SJCRH30 (cell line): Measurements from ENCODE around the gene MFSD12. TPM values are rescaled to one million over a fixed set of nuclear protein-coding genes. Genes with fewer than 3 reads are reported as not detected.

ENCODE experiments used
- DNase-seq, 2 experiments: peaks; one replicate each; pipeline ENCODE4 v3.0.0-alpha.2; 2015 to 2020
- H3K27ac ChIP-seq: fragments of 250-450 bp; sonication (Bioruptor Pico); 2 replicates; pipeline ENCODE4 v1.5.1; 2020; ENCODE audit warnings: mild to moderate bottlenecking, moderate library complexity
- H3K27me3 ChIP-seq: fragments of 250-450 bp; sonication (Bioruptor Pico); 2 replicates; pipeline ENCODE4 v1.5.1; 2020; ENCODE audit warnings: mild to moderate bottlenecking, moderate library complexity
- H3K36me3 ChIP-seq: fragments of 250-450 bp; sonication (Bioruptor Pico); 2 replicates; pipeline ENCODE4 v1.5.1; 2020; ENCODE audit warnings: mild to moderate bottlenecking, moderate library complexity
- H3K4me1 ChIP-seq: fragments of 250-450 bp; sonication (Bioruptor Pico); 2 replicates; pipeline ENCODE4 v1.5.1; 2020; ENCODE audit warnings: mild to moderate bottlenecking, moderate library complexity
- H3K4me3 ChIP-seq: fragments of 250-450 bp; sonication (Bioruptor Pico); 2 replicates; pipeline ENCODE4 v1.5.1; 2020; ENCODE audit warnings: mild to moderate bottlenecking, moderate library complexity
- H3K9me3 ChIP-seq: fragments of 250-450 bp; sonication (Bioruptor Pico); replicated peaks from 2 replicates; pipeline ENCODE4 v1.5.1; 2020; ENCODE audit warnings: mild to moderate bottlenecking, moderate library complexity
- total RNA-seq: library from RNA; depleted of rRNA; stranded (reverse); fragments of >200 nt; shearing (Covaris generic); gene quantifications from 2 replicates; pipeline ENCODE4 v1.2.3, GENCODE V29; 2014

MFSD12 gene
- total RNA-seq, 1 experiment from 2014 or later, result 57.1 TPM

GRCh38 chr19:3543150-3544057 is 14.0 kb downstream of the MFSD12 start:
- Histone ChIP-seq H3K9me3 (no peaks in the 10 kb centered on the region), H3K4me3 (no peak overlapping the region), H3K27ac (no peak overlapping the region), H3K4me1 (no peaks in the 10 kb centered on the region; the same call in 1 of the 2 replicates), H3K27me3 (no peaks in the 10 kb centered on the region), H3K36me3 (peaks cover 7% of the 10 kb centered on the region; the same call in 1 of the 2 replicates)
- DNase-seq, result no peak

- H3K27ac ChIP-seq, result no peak overlapping the region
- DNase-seq, result no peak
- peaks cover 6% of the 10 kb centered on the region; the same call in 1 of the 2 replicates for H3K36me3 ChIP-seq
- H3K4me3 ChIP-seq, result no peak overlapping the region
- H3K4me1 ChIP-seq, result no peaks in the 10 kb centered on the region; the same call in 1 of the 2 replicates
- H3K27me3 ChIP-seq, result no peaks in the 10 kb centered on the region
- no peaks in the 10 kb centered on the region for H3K9me3 ChIP-seq
Measured at GRCh38 chr19:3539756-3540118, 17.6 kb downstream of the MFSD12 start.

- Histone ChIP-seq H3K4me1 (no peaks in the 10 kb centered on the region; the same call in 1 of the 2 replicates), H3K9me3 (no peaks in the 10 kb centered on the region), H3K4me3 (no peak within 1 kb of the TSS), H3K27me3 (no peaks in the 10 kb centered on the region), H3K36me3 (peaks cover 8% of the 10 kb centered on the region; the same call in 1 of the 2 replicates), H3K27ac (no peak within 1 kb of the TSS)
- peak; percentile 56 to 63 for DNase-seq
Measured at GRCh38 chr19:3538965-3539755, 18.2 kb downstream of the MFSD12 start, which contains the start of gene TEKTIP1. Gene TEKTIP1 (plus strand): TSS chr19:3539174. CDS start chr19:3539178, 4 bp downstream.

GRCh38 chr19:3538258-3538929 is 19.0 kb downstream of the MFSD12 start:
- peaks cover 10% of the 10 kb centered on the region; the same call in 1 of the 2 replicates for H3K36me3 ChIP-seq
- no peak overlapping the region for H3K27ac ChIP-seq
- no peaks in the 10 kb centered on the region for H3K9me3 ChIP-seq
- H3K4me3 ChIP-seq, result no peak overlapping the region
- no peak for DNase-seq
- no peaks in the 10 kb centered on the region for H3K27me3 ChIP-seq
- H3K4me1 ChIP-seq, result no peaks in the 10 kb centered on the region; the same call in 1 of the 2 replicates

- Histone ChIP-seq H3K36me3 (peaks cover 16% of the 10 kb centered on the region; the same call in 1 of the 2 replicates), H3K4me3 (no peak overlapping the region), H3K27me3 (no peaks in the 10 kb centered on the region), H3K4me1 (no peaks in the 10 kb centered on the region; the same call in 1 of the 2 replicates), H3K27ac (no peak overlapping the region), H3K9me3 (no peaks in the 10 kb centered on the region)
- DNase-seq, result no peak
Measured at GRCh38 chr19:3537438-3538240, 19.7 kb downstream of the MFSD12 start.

GRCh38 chr19:3537101-3537437 is 20.3 kb downstream of the MFSD12 start:
- no peak for DNase-seq
- Histone ChIP-seq H3K9me3 (no peaks in the 10 kb centered on the region), H3K27ac (no peak overlapping the region), H3K4me1 (no peaks in the 10 kb centered on the region; the same call in 1 of the 2 replicates), H3K4me3 (no peak overlapping the region), H3K36me3 (peaks cover 17% of the 10 kb centered on the region; the same call in 1 of the 2 replicates), H3K27me3 (no peaks in the 10 kb centered on the region)

GRCh38 chr19:3536429-3537100 is 20.8 kb downstream of the MFSD12 start:
- DNase-seq, result no peak
- Histone ChIP-seq H3K9me3 (no peaks in the 10 kb centered on the region), H3K36me3 (peaks cover 19% of the 10 kb centered on the region; the same call in 1 of the 2 replicates), H3K27me3 (no peaks in the 10 kb centered on the region), H3K4me1 (no peaks in the 10 kb centered on the region; the same call in 1 of the 2 replicates), H3K27ac (no peak overlapping the region), H3K4me3 (no peak overlapping the region)

- Histone ChIP-seq H3K36me3 (peaks cover 21% of the 10 kb centered on the region; the same call in 1 of the 2 replicates), H3K27ac (no peak overlapping the region), H3K9me3 (no peaks in the 10 kb centered on the region), H3K4me1 (no peaks in the 10 kb centered on the region; the same call in 1 of the 2 replicates), H3K4me3 (no peak overlapping the region), H3K27me3 (no peaks in the 10 kb centered on the region)
- DNase-seq, result no peak
Measured at GRCh38 chr19:3535981-3536380, 21.4 kb downstream of the MFSD12 start.

GRCh38 chr19:3535563-3535965 is 21.8 kb downstream of the MFSD12 start:
- H3K4me1 ChIP-seq, result no peaks in the 10 kb centered on the region; the same call in 1 of the 2 replicates
- H3K27ac ChIP-seq, result no peak overlapping the region
- peaks cover 21% of the 10 kb centered on the region; the same call in 1 of the 2 replicates for H3K36me3 ChIP-seq
- DNase-seq, result no peak
- H3K27me3 ChIP-seq, result no peaks in the 10 kb centered on the region
- H3K9me3 ChIP-seq, result no peaks in the 10 kb centered on the region
- no peak overlapping the region for H3K4me3 ChIP-seq

GRCh38 chr19:3535235-3535535 is 22.2 kb downstream of the MFSD12 start:
- Histone ChIP-seq H3K9me3 (no peaks in the 10 kb centered on the region), H3K4me1 (no peaks in the 10 kb centered on the region; the same call in 1 of the 2 replicates), H3K4me3 (no peak overlapping the region), H3K27ac (no peak overlapping the region), H3K36me3 (peaks cover 21% of the 10 kb centered on the region; the same call in 1 of the 2 replicates), H3K27me3 (no peaks in the 10 kb centered on the region)
- DNase-seq, result no peak

- Histone ChIP-seq H3K4me1 (no peaks in the 10 kb centered on the region; the same call in 1 of the 2 replicates), H3K27ac (no peak overlapping the region), H3K27me3 (no peaks in the 10 kb centered on the region), H3K9me3 (no peaks in the 10 kb centered on the region), H3K36me3 (peaks cover 21% of the 10 kb centered on the region; the same call in 1 of the 2 replicates), H3K4me3 (no peak overlapping the region)
- DNase-seq, result no peak
Measured at GRCh38 chr19:3534375-3535234, 22.8 kb downstream of the MFSD12 start.

GRCh38 chr19:3533563-3534216 is 23.7 kb downstream of the MFSD12 start:
- H3K27me3 ChIP-seq, result no peaks in the 10 kb centered on the region
- H3K27ac ChIP-seq, result no peak overlapping the region
- no peaks in the 10 kb centered on the region; the same call in 1 of the 2 replicates for H3K4me1 ChIP-seq
- no peak overlapping the region for H3K4me3 ChIP-seq
- peaks cover 21% of the 10 kb centered on the region; the same call in 1 of the 2 replicates for H3K36me3 ChIP-seq
- H3K9me3 ChIP-seq, result no peaks in the 10 kb centered on the region
- no peak for DNase-seq
